ENCODE results near the gene P2RX7. TPM values are rescaled to one million over a fixed set of nuclear protein-coding genes. Genes with fewer than 3 reads are reported as not detected.

Gene P2RX7
- total RNA-seq, 1 donor from 2014 or later: 0.82 TPM

- TF ChIP-seq CTCF (IDR thresholded peaks at IDR 0.05; ENCODE audit: unreplicated experiment): no peak
- no peak for DNase-seq (ENCODE audit: low spot score)
- H3K27ac Mint-ChIP-seq (ENCODE audit: unreplicated experiment): no peak overlapping the region
- peaks cover 33% of the 10 kb centered on the region for H3K4me1 Mint-ChIP-seq (ENCODE audit: unreplicated experiment)
- H3K27me3 Mint-ChIP-seq (ENCODE audit: unreplicated experiment): peaks cover 5% of the 10 kb centered on the region
- no peaks in the 10 kb centered on the region for H3K9me3 Mint-ChIP-seq (ENCODE audit: unreplicated experiment)
- H3K4me3 Mint-ChIP-seq (ENCODE audit: unreplicated experiment): no peak overlapping the region
- no peaks in the 10 kb centered on the region for H3K36me3 Mint-ChIP-seq (ENCODE audit: low read depth, unreplicated experiment)
Observed at GRCh38 chr12:121130866-121131373, 1.8 kb upstream of the P2RX7 start.

- peaks cover 5% of the 10 kb centered on the region for H3K27me3 Mint-ChIP-seq (ENCODE audit: unreplicated experiment)
- no peaks in the 10 kb centered on the region for H3K9me3 Mint-ChIP-seq (ENCODE audit: unreplicated experiment)
- H3K4me1 Mint-ChIP-seq (ENCODE audit: unreplicated experiment): peaks cover 32% of the 10 kb centered on the region
- TF ChIP-seq CTCF (IDR thresholded peaks at IDR 0.05; ENCODE audit: unreplicated experiment): no peak
- no peak for DNase-seq (ENCODE audit: low spot score)
- no peak overlapping the region for H3K4me3 Mint-ChIP-seq (ENCODE audit: unreplicated experiment)
- no peaks in the 10 kb centered on the region for H3K36me3 Mint-ChIP-seq (ENCODE audit: low read depth, unreplicated experiment)
- H3K27ac Mint-ChIP-seq (ENCODE audit: unreplicated experiment): peak overlapping the region; percentile 1
Observed at GRCh38 chr12:121131941-121132341, 735 bp upstream of the P2RX7 start.

GRCh38 chr12:121133838-121134237 lies 1.2 kb downstream of the P2RX7 start:
- DNase-seq (ENCODE audit: low spot score): no peak
- Mint-ChIP-seq H3K9me3 (ENCODE audit: unreplicated experiment) (no peaks in the 10 kb centered on the region), H3K36me3 (ENCODE audit: low read depth, unreplicated experiment) (no peaks in the 10 kb centered on the region), H3K4me1 (ENCODE audit: unreplicated experiment) (peaks cover 17% of the 10 kb centered on the region), H3K4me3 (ENCODE audit: unreplicated experiment) (no peak overlapping the region), H3K27ac (ENCODE audit: unreplicated experiment) (no peak overlapping the region), H3K27me3 (ENCODE audit: unreplicated experiment) (peaks cover 5% of the 10 kb centered on the region)
- no peak for TF ChIP-seq CTCF (IDR thresholded peaks at IDR 0.05; ENCODE audit: unreplicated experiment)

- no peak overlapping the region for H3K27ac Mint-ChIP-seq (ENCODE audit: unreplicated experiment)
- H3K36me3 Mint-ChIP-seq (ENCODE audit: low read depth, unreplicated experiment): no peaks in the 10 kb centered on the region
- H3K9me3 Mint-ChIP-seq (ENCODE audit: unreplicated experiment): no peaks in the 10 kb centered on the region
- no peak overlapping the region for H3K4me3 Mint-ChIP-seq (ENCODE audit: unreplicated experiment)
- no peak for TF ChIP-seq CTCF (IDR thresholded peaks at IDR 0.05; ENCODE audit: unreplicated experiment)
- H3K27me3 Mint-ChIP-seq (ENCODE audit: unreplicated experiment): peaks cover 5% of the 10 kb centered on the region
- DNase-seq (ENCODE audit: low spot score): no peak
- peaks cover 9% of the 10 kb centered on the region for H3K4me1 Mint-ChIP-seq (ENCODE audit: unreplicated experiment)
Observed at GRCh38 chr12:121135320-121135719, 2.6 kb downstream of the P2RX7 start.

- Mint-ChIP-seq H3K27me3 (ENCODE audit: unreplicated experiment) (peaks cover 3% of the 10 kb centered on the region), H3K27ac (ENCODE audit: unreplicated experiment) (no peak overlapping the region), H3K9me3 (ENCODE audit: unreplicated experiment) (no peaks in the 10 kb centered on the region), H3K4me3 (ENCODE audit: unreplicated experiment) (no peak overlapping the region), H3K4me1 (ENCODE audit: unreplicated experiment) (peaks cover 7% of the 10 kb centered on the region), H3K36me3 (ENCODE audit: low read depth, unreplicated experiment) (no peaks in the 10 kb centered on the region)
- TF ChIP-seq CTCF (IDR thresholded peaks at IDR 0.05; ENCODE audit: unreplicated experiment): no peak
- DNase-seq (ENCODE audit: low spot score): no peak
Observed at GRCh38 chr12:121137512-121137911, 4.8 kb downstream of the P2RX7 start.
